ENCODE data around the gene MTA3.

Gene MTA3

DNA sequence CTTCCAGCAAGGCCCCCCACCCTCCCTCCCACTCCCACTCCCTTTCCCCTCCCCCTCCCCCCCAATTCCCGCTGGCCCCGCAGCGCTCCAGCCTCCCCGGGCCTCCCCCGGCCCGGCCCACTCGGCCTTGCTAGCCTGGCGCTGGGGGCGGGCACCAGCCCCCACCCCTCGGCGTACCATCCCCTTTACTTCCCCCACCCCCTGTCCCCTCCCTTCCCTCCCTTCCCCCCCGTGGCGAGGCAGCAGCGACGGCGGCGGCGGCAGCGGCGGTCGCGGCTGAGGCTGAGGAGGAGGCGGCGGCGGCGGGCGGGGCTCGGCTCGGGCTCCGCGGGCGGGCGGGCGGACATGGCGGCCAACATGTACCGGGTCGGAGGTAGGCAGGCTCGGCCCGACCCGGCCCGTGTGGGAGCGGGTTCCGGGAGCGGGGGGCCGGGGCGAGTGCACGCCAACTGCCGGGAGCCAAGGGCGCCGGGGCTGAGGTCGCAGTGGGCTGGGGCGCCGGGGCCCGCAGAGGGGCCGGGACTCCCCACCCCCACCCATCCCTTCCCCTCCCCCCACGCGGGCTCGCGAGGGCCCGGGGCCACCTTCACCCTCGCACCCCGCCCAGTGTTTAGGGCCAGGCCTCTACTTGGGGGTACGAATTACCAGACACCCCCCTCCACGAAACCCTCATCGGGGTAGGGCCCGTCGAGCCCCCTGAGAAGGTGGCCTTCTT is at the start of gene MTA3:
Gene MTA3, plus strand, starts transcription at position 232 of the 715 bp plus-strand sequence. Its CDS starts 114 bp downstream, at position 346.
- ChIA-PET CTCF (no interaction called here), POLR2A (no interaction called here)
- TF ChIP-seq, protein P1, sequence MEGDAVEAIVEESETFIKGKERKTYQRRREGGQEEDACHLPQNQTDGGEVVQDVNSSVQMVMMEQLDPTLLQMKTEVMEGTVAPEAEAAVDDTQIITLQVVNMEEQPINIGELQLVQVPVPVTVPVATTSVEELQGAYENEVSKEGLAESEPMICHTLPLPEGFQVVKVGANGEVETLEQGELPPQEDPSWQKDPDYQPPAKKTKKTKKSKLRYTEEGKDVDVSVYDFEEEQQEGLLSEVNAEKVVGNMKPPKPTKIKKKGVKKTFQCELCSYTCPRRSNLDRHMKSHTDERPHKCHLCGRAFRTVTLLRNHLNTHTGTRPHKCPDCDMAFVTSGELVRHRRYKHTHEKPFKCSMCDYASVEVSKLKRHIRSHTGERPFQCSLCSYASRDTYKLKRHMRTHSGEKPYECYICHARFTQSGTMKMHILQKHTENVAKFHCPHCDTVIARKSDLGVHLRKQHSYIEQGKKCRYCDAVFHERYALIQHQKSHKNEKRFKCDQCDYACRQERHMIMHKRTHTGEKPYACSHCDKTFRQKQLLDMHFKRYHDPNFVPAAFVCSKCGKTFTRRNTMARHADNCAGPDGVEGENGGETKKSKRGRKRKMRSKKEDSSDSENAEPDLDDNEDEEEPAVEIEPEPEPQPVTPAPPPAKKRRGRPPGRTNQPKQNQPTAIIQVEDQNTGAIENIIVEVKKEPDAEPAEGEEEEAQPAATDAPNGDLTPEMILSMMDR (IDR thresholded peaks at IDR 0.05; ENCODE audit: control extremely low read depth, extremely low read depth, low read depth, missing control alignments), result no peak
- DNase-seq (ENCODE audit: extremely low spot score), result peak; percentile 65

DNA sequence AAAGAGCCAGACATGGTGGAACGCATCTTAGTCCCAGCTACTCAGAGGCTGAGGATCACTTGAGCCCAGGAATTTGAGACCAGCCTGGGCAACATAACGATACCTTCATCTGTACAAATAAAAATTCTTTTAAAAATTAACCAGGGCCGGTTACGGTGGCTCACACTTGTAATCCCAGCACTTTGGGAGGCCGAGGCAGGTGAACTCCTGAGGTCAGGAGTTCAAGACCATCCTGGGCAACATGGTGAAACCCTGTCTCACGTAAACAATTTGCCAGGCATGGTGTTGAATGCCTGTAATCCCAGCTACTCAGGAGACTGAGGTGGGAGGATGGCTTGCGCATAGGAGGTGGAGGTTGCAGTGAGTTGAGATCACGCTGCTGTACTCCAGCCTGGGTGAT is 48.8 kb upstream of the MTA3 start:
- POLR2A ChIA-PET, result no interaction called here
- CTCF ChIA-PET, result no interaction called here

DNA sequence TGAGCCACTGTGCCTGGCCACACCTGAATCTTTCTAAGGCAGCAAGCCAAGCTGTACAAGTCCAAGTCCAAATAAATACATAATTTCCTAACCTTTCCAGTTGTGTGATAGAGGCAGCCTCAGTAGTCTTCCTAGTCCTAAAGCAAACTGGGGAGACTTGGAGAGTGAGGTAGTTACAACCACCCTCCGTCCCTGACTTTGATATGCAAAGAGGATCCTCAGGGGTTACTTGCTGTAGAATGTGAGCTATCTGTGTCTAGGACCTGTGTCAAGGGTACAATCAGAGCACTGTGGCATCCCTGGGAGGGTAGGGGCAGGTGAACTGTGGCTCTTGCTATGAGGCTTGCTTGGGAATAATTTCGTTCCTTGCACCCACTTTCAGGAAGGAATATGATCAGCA is 46.4 kb upstream of the MTA3 start:
- CTCF ChIA-PET, result interaction anchor here (1.0 to 2.2 kb wide), 3 partner anchors 10 to 141 kb away, joined by 3 to 7 read pairs (median 5); no protein-coding TSS in a partner anchor

More for the DNA sequence above, 48.8 kb upstream of the MTA3 start:
- DNase-seq (ENCODE audit: extremely low spot score), result no peak
- TF ChIP-seq, protein P1 (IDR thresholded peaks at IDR 0.05; ENCODE audit: control extremely low read depth, extremely low read depth, low read depth, missing control alignments), result no peak

DNA sequence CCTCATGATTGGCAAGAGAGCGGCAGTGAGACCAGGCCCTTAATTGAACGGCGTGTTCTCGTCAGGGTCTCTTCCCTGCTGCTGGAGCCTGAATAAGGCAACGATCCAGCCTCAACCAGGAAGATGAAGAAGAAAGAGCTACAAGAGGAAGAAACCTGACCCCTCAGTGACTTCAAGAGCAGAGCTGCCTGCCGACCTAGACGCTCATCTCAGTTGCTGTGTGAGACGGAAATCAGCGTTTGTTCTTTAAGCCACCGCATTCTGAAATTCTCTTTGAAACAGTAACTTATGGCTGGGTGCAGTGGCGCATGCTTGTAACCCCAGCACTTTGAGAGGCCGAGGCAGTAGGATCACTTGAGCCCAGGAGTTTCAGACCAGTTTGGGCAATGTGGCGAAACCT is 45.1 kb upstream of the MTA3 start:
- POLR2A ChIA-PET, result no interaction called here
- CTCF ChIA-PET, result interaction anchor here (0.7 to 2.2 kb wide), 4 partner anchors 12 to 147 kb away, joined by 3 to 7 read pairs (median 3); no protein-coding TSS in a partner anchor
- TF ChIP-seq, protein P1 (IDR thresholded peaks at IDR 0.05; ENCODE audit: control extremely low read depth, extremely low read depth, low read depth, missing control alignments), result no peak
- DNase-seq (ENCODE audit: extremely low spot score), result no peak

More for the DNA sequence above, 46.4 kb upstream of the MTA3 start:
- DNase-seq (ENCODE audit: extremely low spot score), result no peak
- POLR2A ChIA-PET, result no interaction called here
- TF ChIP-seq, protein P1 (IDR thresholded peaks at IDR 0.05; ENCODE audit: control extremely low read depth, extremely low read depth, low read depth, missing control alignments), result no peak

DNA sequence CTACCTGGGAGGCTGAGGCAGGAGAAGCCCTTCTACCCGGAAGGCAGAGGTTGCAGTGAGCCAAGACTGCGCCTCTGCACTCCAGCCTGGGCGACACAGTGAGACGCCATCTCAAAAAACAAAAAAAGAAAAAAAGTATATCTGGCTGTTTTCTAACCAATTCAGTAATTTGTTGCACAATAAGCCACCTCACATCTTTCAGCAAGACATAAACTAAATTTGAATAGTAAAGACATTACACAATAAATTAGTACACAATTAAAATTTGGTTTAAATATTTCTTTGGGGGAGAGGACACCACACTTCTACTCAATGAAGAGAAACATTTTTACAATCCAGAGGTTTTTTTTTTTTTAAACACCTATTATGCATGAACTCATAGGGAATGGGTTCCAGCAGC is 36.0 kb upstream of the MTA3 start:
- CTCF ChIA-PET, result no interaction called here
- no peak for DNase-seq (ENCODE audit: extremely low spot score)
- POLR2A ChIA-PET, result no interaction called here
- TF ChIP-seq, protein P1 (IDR thresholded peaks at IDR 0.05; ENCODE audit: control extremely low read depth, extremely low read depth, low read depth, missing control alignments), result no peak

DNA sequence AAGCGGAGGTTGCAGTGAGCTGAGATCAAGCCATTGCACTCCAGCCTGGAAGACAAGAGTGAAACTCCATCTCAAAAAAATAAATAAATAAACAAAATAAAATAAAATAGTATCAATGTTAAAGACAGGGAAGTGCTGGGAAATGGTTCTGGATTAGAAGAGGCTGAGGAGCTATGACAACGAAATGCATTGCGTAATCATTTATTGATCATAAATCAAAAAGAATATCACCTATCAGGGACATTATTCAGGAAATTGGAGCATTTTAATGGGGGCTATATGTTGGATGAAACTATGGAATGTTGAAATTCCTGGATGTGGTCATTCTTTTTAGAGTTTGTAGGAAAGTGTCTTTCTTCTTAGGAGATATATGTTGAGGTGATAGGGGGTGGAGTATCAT is 30.9 kb upstream of the MTA3 start:
- ChIA-PET CTCF (interaction anchor here (1.4 kb wide), 1 partner anchor 14 kb away, joined by 3 read pairs; no protein-coding TSS in a partner anchor), POLR2A (no interaction called here)
- DNase-seq (ENCODE audit: extremely low spot score), result no peak
- TF ChIP-seq, protein P1 (IDR thresholded peaks at IDR 0.05; ENCODE audit: control extremely low read depth, extremely low read depth, low read depth, missing control alignments), result no peak

All from GM10248 (cell line).